ENCODE measurements around the gene STBD1.

DNA sequence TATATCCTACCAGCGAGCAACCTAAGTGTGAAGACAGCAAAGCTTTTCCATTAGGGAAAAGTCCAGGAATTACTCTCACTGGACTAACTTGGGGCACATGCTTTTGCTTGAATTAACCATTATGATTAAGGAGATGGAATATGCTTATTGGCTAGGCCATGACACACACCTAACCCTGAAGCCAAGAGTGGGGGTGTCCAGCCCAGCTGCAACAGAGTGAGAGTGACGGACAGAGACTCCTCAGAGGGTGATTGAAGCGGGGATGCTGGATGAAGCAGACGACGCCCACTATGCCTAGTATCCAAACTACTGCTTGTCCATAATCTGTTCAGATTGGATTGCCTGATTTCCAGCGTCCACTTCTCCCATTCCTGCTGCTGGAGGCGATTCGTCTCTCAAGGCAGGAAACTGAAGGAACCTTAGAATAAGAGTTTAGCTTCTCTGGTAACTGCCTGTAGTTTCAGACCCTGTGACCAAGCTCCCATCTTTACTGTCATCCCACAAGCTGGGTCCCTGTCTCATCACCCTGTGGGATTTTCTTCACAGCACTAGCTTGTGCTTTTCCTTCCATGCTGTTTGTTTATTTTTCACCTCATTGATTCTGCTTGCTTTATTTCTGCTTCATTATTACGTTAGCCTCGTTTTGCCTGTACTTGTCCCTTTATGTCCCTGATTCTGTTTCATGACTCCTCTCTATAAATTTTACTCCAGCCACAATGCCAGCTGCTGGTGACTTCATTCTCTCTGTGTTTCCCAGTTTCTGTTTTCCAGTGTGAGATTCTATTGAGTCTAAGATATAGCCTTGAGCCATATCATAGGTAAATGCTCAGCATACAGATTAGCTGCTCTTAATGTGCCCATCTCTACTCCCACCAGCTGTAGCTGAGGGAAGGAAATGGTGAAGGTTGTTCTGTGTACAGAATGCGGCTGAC is 36.0 kb upstream of the STBD1 start:
- TF ChIP-seq POLR2A (IDR thresholded peaks at IDR 0.05; ENCODE audit: low read length) (no peak), GATA1 (IDR thresholded peaks at IDR 0.05; ENCODE audit: low read depth, low read length) (no peak)
